ENCODE measurements around the gene SEMA4F.
A peak's percentile ranks its signal among the peaks of the same experiment; 100 is the strongest.

Gene SEMA4F

DNA sequence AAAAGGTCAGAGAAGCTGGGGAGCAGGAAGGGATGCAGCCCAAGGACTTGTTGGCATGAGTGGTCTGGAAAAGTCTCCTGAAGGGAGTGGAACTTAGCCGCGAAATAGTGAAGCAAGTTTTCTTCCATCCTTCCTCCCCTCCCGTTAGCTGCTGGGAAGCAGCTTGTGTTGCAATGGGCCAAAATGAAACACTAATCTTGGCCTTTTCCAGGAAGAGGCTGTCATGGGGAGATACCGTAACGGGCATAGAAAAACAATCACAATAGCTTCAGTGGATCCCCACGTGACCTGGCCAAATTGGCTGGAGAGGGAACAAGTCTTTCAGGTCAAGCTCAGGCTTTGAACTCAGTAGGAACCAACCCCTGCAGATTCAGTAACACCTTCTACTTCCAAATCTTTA is 49.3 kb downstream of the SEMA4F start:
- DNase-seq (ENCODE audit: low read depth in 2 of 2, low spot score in 1 of 2) = no peak

GRCh38 chr2:74704216-74704615 is 50.2 kb downstream of the SEMA4F start:
- DNase-seq (ENCODE audit: low read depth in 2 of 2, low spot score in 1 of 2) = no peak

- DNase-seq (ENCODE audit: low read depth in 2 of 2, low spot score in 1 of 2) = no peak
Measured at GRCh38 chr2:74706741-74707140, 52.7 kb downstream of the SEMA4F start.

DNA sequence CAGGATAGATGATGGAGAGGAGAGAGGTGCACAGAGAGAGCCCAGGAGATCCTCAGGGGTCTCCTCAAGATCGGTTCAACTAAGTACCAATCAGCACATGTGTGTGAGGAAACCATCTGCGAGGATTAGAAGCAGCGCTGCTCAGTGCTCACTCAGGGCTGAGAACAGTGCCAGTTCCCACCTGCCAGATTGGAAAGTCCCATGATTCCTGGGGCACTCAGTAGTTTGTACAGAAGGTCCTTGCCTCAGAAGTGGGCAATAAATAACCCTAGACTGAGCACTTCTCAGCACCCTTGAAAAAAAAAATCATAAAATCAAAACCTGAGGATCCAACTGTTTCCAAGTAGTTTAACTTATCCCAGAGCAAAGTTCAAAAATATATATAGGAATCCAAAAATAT is 53.8 kb downstream of the SEMA4F start:
- DNase-seq (ENCODE audit: low read depth in 2 of 2, low spot score in 1 of 2) = no peak

DNA sequence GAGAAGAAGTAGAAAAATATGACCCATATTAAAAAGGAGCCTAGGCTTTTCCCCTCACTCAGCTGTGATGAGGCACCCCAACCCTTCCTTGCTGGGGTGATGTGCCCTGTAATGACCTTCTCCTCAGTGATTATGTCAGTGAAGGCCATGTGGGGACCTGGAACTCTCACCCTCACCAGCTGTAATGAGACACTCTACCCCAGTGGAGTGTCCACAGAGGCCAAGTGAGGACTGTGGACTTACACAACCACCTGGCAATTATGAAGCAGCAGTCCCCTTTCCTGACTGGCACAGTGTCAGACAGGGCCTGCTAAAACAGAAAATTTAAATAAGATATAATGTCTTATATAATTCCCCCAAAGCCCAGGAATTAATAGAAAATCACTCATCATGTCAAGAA is 54.2 kb downstream of the SEMA4F start:
- DNase-seq (ENCODE audit: low read depth in 2 of 2, low spot score in 1 of 2) = no peak

DNA sequence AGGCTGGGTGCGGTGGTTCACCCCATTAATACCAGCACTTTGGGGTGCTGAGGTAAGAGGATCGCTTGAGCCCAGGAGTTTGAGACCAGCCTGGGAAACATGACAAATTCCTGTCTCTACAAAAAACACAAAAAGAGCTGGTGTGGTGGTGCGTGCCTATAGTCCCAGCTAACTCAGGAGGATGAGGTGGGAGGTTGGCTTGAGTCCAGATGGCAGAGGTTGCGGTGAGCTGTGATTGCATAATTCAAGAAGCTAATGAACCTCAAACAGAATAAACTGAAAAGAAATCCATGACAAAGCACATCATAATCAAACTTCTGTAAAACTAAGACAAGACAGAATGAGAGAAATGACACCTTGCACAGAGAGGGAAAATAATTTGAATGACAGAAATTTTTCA is 54.8 kb downstream of the SEMA4F start:
- DNase-seq (ENCODE audit: low read depth in 2 of 2, low spot score in 1 of 2) = no peak

DNA sequence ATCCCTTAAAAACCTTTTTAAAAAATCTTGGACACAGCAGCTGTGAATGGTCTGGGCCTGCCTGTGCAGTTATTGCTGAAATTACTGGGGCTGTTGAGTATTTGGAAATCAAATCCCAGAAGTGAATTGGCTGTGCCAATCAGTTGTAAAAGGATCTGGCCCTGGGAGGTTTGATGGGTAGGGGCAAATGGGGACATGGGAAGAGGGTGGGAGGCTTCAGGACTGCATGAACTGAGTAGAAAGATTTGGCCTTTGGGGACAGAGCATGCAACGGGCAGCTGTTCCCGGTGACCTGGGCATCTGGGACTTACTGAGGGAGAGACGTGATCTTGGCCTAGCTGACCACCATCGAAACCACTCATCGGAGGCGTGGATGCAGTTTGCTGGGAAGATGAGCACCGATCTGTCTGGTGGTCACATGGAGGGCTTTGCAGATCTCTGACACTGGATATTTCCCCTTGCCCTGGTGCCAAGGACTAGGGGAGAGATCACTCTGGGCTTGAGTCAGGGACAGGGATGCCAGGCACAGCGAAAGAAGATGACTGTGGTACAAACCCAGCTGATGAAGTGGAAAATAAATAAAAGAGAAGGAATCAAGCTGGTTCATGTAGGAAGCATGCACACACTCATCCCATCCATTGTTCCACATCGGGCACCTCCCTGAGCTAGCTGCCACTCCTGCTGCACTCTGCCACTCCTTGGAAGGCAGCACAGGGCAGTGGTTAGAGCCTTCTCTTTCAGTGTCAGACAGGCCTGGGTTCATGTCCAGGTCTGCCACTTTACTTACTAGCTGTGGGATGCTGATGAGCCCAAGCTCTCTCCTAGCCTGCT is 58.4 kb downstream of the SEMA4F start:
- DNase-seq (ENCODE audit: low read depth in 2 of 2, low spot score in 1 of 2) = no peak

GRCh38 chr2:74714691-74715080 is 60.6 kb downstream of the SEMA4F start:
- no peak for DNase-seq (ENCODE audit: low read depth in 2 of 2, low spot score in 1 of 2)

DNA sequence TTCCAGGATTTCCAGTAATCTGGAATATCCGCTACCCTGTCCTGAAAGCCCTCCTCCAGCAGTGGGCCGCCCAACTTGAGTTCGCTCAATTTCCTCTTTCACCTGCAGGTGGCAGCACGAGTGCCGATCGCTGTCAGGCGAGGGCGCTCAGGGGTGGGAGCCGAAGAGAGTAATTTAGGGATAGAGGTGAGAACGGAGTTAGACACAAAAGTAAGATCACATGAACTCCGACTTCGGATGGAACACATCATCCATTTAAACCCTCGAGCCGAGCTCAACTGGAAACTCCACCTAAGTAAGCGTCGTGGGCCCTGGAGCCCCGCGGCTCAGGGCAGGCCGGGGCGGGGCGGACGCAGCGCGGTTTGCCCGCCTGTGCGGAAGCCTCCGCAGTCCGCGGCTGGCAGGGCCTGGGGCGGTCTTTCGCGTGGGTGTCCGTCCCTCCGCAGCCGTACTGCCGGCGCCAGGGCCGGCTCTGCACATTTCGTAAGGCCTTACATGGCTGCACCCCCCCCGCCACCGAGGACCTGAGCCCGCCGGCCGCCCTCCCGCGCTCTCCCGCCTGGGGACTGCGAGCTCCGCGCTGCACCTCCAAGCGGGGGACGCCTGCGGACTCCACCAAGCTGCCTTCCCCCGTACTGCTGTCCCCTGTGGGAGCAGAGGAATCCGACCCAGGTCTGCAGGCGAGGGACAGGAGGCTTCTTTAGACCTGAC is 61.2 kb downstream of the SEMA4F start:
- peak; percentile 67 to 68 for DNase-seq (ENCODE audit: low read depth in 2 of 2, low spot score in 1 of 2)

- DNase-seq (ENCODE audit: low read depth in 2 of 2, low spot score in 1 of 2) = no peak
Measured at GRCh38 chr2:74715880-74716279, 61.8 kb downstream of the SEMA4F start.

DNA sequence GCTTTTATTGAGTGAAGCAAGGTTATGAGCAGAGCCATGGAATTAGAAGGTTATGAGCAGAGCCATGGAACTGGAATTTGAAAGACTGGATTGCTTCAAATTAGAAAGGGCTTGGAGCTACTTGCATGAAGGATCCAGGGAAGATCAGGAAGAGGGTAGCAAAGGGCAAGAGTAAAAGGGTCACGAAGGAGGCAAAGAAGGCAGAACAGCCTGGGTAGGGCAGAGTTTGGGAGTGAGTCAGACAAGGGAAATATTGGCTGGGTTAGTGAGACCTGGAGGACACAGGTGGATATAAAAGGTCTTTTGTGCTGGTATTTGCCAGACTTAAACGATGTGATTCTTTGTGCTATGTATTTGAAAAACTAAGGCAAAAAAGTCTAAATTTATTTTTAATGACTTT is 65.0 kb downstream of the SEMA4F start:
- no peak for DNase-seq (ENCODE audit: low read depth in 2 of 2, low spot score in 1 of 2)

DNA sequence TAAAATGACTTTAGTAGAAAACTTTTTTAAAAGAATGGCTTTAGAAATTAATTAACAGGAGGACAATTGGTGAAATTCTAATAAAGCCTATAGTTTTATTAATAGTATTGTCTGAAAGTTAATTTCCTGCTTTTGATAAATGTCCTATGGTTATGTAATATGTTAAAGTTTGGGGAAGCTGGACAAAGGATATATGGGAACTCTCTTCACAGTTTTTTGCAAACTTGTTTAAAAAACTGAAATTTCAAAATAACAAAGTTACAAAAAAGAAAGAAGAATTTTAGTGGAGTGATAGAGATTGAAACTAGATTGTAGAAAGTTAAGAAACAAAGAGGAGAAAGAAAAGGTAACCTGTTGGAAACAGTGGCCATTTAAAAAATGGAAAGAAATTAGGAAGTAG is 67.3 kb downstream of the SEMA4F start:
- no peak for DNase-seq (ENCODE audit: low read depth in 2 of 2, low spot score in 1 of 2)

DNA sequence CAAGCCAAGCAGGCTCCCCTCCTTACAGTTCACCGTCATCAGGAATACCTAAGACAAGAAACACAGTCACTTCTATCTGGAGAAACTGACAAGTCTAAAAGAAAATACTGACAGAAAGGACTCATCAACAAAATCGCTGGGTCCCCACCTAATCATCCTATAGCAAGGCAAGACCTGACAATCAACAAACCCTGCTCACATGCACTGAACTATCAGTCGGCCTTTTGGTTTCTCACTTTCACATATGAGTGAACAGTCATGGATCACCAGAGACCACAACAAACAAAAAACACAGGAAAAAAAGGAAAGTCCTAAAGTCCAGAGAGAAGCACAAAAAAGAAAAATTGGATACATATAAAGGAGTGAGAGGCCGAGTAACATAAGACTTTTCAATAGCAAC is 70.4 kb downstream of the SEMA4F start:
- no peak for DNase-seq (ENCODE audit: low read depth in 2 of 2, low spot score in 1 of 2)

DNA sequence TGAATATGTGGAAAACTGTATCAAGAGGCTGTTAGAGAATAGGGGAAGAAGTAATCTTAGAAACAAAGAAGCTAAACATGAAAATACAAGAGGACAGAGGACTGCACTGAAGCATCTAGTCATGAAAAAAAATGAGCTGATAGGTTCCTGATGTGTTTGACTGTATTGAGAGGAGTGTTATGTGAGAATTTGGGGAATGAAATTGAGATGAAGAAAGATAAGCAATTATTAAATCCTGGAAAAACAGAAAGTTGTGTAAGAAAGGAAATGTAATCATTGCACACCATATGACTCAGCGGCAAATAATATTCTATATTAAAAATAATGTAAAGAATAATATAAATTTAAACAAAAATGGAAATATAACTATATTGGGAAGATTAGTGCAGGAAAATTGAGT is 71.2 kb downstream of the SEMA4F start:
- DNase-seq (ENCODE audit: low read depth in 2 of 2, low spot score in 1 of 2) = no peak

DNA sequence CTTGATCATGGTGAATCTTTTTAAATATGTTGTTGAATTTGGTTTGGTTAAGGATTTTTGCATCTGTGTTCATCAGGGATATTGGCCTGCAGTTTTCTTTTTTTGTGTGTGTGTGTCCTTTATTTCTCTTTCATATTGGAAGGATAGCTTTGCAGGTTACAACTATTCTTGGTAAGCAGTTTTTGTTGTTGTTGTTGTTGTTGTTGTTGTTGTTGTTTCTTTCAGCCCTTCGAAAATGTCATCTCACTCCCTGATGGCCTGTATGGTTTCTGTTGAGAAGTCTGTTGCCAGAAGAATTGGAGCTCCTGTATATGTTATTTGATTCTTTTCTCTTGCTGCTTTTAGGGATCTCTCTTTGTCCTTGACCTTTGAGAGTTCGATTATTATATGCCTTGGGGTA is 74.8 kb downstream of the SEMA4F start:
- DNase-seq (ENCODE audit: low read depth in 2 of 2, low spot score in 1 of 2) = no peak

DNA sequence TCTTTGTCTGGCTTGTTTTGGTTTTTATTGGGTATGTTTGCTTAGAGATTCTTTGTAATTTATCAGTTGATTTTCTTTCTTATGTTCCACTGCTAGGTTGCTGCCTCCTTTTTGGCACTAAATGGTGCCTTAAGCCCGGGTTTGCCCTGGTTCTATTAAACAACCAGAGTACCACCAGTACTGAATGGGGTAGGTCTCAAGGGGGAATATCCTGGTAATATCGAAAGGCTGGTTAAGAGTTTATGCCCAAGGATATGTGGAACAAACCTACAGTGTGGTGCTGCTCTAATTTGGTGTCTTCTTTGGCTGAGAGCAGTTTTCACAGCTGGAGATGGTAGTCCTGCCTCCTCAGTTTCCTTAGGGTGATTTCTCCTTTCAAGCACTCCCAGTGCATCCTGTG is 76.5 kb downstream of the SEMA4F start:
- no peak for DNase-seq (ENCODE audit: low read depth in 2 of 2, low spot score in 1 of 2)
